GM21515 (cell line): ENCODE results near the gene IFNLR1.
A peak's percentile ranks its signal among the peaks of the same experiment; 100 is the strongest.

ENCODE experiments used
- ATAC-seq: cut with Tn5 transposase; IDR thresholded peaks from one replicate; pipeline ENCODE4 v1.9.1; 2021; ENCODE audit not compliant: unreplicated experiment

Gene IFNLR1

GRCh38 chr1:24206516-24207394 lies 19.7 kb upstream of the IFNLR1 start:
- no peak for ATAC-seq

DNA sequence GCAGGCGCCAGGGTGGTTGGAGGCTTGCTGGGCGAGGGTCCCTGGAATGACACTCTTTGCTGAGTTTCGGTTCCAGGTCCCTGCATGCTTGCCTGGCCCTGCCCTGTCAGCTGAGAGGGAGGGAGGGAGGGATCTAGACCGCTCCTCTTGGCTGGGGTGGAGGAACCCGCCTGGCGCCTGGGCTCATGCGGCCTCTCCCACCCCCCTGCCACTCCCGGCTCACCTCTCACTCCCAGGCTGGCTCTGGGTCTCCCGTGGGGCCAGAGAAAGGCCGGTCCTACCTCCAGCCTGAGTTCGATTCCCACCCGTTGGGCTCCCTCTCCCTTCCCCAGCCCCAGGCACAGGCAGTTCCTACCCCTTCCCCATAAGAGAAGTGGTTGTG lies 19.0 kb upstream of the IFNLR1 start:
- ATAC-seq, result no peak

- ATAC-seq, result no peak
These were observed 18.4 kb upstream of the IFNLR1 start for GRCh38 chr1:24205345-24206082.

DNA sequence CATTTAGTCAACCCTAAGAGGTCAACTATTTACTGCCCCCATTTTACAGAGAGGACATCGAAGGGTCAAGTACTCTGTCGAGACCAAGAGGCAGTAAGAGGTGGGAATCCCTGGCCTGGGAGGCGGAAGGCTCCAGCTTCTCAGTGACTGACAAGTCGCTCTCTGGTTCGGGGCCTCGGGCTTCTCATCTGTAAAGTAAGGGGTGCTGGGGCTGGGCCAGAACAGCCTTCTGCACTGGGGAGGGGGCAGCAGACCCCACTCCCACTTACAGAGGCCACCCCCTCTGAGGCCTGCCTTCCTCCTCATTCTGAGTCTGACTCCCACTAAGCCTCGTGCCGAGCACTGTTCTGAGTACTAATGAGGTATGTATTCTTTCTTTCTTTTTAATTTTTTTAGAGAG lies 17.0 kb upstream of the IFNLR1 start:
- ATAC-seq, result no peak

- ATAC-seq, result no peak
These were observed 16.3 kb upstream of the IFNLR1 start for GRCh38 chr1:24203404-24203803.

DNA sequence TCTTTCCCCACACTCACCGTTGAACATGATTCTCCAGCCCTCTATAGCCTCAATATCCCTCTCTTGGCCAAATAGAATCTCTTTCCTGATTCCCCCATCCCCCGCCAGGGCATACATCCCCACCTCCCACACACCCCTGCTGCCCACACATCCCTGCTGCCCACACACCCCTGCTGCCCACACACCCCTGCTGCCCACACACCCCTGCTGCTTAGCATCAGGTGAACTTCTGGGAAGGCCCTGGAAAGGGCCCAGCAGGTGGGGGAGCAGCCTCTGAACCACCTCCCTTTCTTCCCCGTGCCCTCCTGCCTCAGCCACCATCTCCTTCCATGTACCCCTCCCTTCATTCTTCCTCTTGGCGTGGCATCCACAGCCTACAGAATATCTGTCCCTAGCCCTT lies 15.9 kb upstream of the IFNLR1 start:
- ATAC-seq, result no peak

DNA sequence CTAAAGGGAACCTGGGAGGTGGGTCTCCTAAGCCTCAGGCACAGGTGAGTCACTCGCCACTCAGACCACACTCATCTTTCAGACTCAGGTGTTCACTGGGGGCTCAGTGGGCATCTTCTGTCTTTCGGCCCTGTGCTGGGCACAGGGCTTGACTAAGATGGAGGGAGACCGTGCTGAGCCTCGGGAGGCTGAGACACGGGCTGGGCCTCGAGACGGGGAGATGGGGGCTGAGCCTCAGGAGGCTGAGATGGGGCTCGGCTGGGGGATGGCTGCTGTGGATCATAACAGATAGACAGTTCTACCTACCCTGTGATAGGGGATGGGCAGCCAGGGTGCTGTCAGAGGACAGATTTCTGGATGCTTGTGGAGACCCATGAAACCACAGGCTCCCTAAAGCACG lies 15.5 kb upstream of the IFNLR1 start:
- ATAC-seq, result no peak

DNA sequence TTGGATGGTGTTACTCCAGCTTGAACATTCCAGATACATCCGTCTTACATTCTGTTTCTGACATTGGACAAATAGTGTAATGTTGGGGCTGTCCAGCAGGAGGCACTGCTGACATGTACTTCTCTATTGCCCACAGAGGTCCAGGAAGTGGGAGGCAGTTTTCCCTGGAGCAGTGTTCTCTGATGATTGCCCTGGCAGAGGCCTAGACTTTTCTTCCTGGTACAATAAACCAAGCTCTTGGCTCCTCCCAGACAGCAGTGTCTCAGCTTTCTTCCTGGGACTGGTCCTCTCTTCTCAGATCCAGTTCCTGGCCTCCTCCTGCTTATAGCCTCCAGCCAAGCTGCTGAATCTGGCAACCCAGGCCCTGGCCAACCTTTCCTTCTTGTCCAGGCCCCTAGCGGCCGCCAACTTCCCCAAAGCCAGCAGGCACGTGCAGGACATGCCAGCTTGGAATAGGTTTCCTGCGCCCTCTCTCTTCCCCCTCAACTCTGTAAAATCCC lies 14.9 kb upstream of the IFNLR1 start:
- ATAC-seq, result no peak

DNA sequence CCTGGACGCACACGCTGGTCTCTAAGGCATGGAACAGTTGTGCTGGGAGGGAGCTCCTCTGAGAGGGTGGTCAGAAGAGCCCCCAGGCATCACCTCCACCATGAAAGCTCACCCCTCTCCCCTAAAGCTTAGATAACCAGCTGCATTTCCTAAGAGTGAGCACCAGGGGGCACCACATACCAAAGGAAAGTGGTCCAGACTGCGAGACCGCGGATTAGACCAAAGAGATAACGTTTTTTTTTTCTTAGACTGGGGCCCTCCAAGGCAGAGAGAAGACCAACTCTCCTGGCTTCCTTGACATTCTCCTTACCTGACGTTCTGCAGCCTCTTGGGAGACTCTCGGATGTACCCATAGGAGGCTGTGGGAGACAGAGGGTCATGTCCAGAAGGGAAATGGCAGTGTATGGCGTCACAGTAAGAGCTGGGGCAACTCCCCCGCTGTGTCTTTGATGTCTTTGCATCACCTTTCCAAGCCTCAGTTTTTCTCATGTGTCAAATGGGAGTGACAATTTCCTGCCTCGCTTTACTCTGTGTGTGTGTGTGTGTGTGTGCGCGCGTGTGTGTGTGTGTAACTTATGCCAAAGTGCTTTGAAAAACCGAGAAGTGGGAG lies 12.3 kb upstream of the IFNLR1 start:
- ATAC-seq, result no peak

GRCh38 chr1:24198766-24199165 lies 11.7 kb upstream of the IFNLR1 start:
- ATAC-seq, result no peak

GRCh38 chr1:24195874-24196273 lies 8.8 kb upstream of the IFNLR1 start:
- ATAC-seq, result no peak

GRCh38 chr1:24195136-24195535 lies 8.0 kb upstream of the IFNLR1 start:
- ATAC-seq, result no peak

DNA sequence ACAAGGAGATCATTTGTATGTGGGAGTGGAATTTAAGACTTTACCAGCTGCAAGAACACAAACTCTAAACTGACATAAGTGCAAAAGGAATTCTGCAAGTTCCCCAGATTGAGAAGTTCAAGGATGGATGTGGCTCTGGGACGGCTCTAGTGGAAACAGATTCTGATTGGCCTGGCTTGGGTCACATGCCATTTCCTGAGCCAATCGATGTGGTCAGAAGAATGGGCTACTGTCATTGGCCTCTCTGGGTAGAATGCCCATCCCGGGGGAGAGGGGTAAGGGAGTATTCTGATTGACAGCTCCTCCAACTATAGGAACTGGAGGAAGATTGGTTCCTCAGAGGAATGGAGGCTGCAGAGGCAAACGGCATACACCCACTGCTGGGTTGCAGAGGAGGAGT lies 6.0 kb upstream of the IFNLR1 start:
- ATAC-seq, result no peak

- ATAC-seq, result no peak
These were observed 4.8 kb upstream of the IFNLR1 start for GRCh38 chr1:24191860-24192259.

GRCh38 chr1:24190983-24191461 lies 3.9 kb upstream of the IFNLR1 start:
- peak; percentile 41 for ATAC-seq

GRCh38 chr1:24189528-24189927 lies 2.4 kb upstream of the IFNLR1 start:
- no peak for ATAC-seq

DNA sequence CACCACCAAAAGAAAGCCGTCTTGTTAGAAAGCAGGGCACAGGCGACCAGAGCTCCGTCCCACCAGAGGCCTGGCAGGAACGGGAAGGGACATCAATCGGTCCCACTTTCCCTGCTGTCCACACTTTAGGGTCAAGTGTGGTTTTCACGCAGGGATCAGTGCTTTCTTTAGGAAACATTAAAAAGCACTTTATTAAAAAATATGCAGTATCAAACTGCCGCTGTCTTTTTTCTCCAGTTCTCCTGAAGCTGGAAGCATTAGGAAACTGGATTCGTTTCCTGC lies 437 bp downstream of the IFNLR1 start:
- ATAC-seq, result no peak

DNA sequence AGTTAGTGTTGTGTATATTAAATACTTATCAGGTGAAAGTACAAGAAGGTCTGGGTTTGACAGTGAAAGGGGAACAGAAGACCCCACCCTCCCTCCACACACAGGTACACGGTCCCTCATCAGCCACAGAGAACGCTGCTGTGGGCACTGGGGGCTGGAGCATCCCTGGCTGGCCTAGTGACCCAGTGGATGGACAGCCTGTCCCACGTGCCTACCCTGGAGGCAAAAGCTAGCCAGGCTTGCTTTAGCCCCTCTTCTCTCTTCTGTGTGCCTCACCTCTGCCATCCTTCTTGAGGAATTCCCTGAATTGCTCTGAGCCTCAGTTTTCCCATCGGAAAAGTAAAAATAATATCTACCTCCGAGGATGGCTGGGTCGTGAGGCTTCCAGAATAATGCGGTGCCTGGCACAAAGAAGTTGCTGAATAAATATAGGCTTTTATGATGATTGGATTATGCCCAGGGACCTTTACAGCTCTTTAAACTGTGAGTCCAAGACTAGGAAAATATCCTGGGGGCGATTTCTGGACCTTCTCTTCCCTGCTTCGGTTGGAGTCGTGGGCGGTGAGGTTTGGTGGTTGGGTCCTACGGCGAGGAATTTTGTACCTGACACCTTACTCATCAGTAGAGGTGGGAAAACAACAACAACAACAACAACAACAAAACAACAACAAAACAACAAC lies 918 bp downstream of the IFNLR1 start:
- ATAC-seq, result no peak

DNA sequence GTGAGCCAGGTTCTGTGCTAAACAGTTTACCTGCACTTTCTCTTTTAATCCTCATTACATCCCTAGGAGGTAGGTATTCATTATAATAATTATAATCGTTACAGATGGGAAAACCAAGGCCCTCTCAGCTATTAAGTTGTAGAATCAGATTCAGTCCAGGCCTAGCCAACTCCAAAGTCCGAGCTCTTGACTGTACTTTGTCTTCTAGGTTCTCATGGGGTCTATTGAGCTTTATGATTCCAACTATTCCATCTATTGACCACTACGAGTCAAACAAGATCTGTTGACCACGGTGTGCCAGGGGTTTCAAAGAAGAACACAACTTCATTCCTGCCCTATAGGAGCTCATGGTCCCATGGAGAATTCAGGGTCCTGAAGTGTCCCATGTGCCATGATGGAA lies 2.0 kb downstream of the IFNLR1 start:
- ATAC-seq, result no peak

DNA sequence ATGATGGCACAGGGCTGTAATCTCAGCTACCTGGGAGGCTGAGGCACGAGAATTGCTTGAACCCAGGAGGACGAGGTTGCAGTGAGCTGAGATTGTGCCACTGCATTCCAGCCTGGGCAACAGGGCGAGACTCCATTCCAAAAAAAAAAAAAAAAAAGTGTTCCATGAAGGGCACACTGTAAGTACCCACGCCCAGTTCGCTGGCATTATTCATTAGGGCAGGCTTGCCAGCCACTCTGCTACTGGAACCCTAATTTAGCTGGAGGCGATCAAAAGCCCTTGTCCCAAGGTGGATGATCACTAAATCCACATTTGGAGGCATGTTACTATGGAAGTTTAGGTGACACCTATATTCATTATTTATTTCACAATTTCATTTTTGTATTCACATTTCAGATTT lies 5.0 kb downstream of the IFNLR1 start:
- no peak for ATAC-seq

DNA sequence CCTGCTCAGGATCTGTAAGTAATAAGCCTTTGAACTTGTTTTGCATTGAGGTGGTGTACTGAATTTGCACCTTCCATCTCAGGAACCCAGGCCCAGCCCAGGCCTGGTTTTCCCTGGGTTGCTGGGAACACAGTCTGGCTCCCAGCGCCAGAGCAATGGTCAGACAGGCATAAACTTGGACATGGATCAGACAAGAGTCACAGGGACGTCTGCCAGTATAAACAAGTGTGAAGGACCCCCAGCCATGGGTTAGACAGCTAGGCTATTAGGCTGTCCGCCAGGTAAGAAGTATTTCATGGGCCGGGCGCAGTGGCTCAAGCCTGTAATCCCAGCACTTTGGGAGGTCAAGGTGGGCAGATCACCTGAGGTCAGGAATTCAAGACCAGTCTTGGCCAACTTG lies 5.5 kb downstream of the IFNLR1 start:
- no peak for ATAC-seq
